Stimulated activated CD8-positive, alpha-beta memory T cell treated with anti-CD3 and anti-CD28 coated beads, Interleukin-7, amount 100 ng/mL, for 48 hours (primary cell): ENCODE results near the gene PIK3C2B.

Source experiments
- DNase-seq, 2 donors: peaks; one replicate each; pipeline ENCODE4 v3.0.0-alpha.2; 2020; ENCODE audit warnings: low read depth in 1 of 2; ENCODE audit errors: extremely low read depth in 1 of 2

The PIK3C2B gene

GRCh38 chr1:204447190-204447589, 47.4 kb downstream of the PIK3C2B start:
- DNase-seq = no peak

GRCh38 chr1:204446413-204447111, 48.0 kb downstream of the PIK3C2B start:
- DNase-seq = peak; percentile 39 to 54

GRCh38 chr1:204445860-204446412, 48.7 kb downstream of the PIK3C2B start:
- peak; percentile 17 to 43 for DNase-seq
